IMR-90 (cell line): ENCODE measurements around the gene MECP2. TPM values are rescaled to one million over a fixed set of nuclear protein-coding genes. Genes with fewer than 3 reads are reported as not detected.

Experiments used
- ATAC-seq: fragments of 200-7000 bp; cut with Tn5 transposase; 2 replicates; pipeline ENCODE4 v1.9.1; 2020; ENCODE audit warnings: low read depth, mild to moderate bottlenecking, moderate library complexity
- BruUV-seq: library from RNA; stranded (reverse); fragments of 400-500 nt; replicated peaks from 2 replicates; lab custom pipeline; 2021; lab: Mats Ljungman, UMichigan
- CTCF ChIA-PET: fragments of 300-600 bp; formaldehyde crosslinking; extraction: SDS; loops from one replicate; lab custom pipeline; 2021; ENCODE audit warnings: antibody characterized with exemption; lab: Yijun Ruan, JAX
- POLR2A ChIA-PET: fragments of 300-600 bp; sonication (Branson Sonifier 250); formaldehyde crosslinking; loops from one replicate; lab custom pipeline; 2022; ENCODE audit warnings: antibody characterized with exemption; ENCODE audit not compliant: unreplicated experiment; lab: Charles Lee
- DNase-seq: peaks from one replicate; pipeline ENCODE4 v3.0.0; 2013
- H2AFZ ChIP-seq: replicated peaks from 2 replicates; pipeline ENCODE3; 2013; ENCODE audit warnings: low read length, mild to moderate bottlenecking; ENCODE audit not compliant: poor library complexity
- H2AK5ac ChIP-seq: 2 replicates; pipeline ENCODE4 v1.6.1; 2013; ENCODE audit warnings: low read depth, low read length, inconsistent platforms
- H2AK9ac ChIP-seq: replicated peaks from 2 replicates; pipeline ENCODE3; 2013; ENCODE audit warnings: mild to moderate bottlenecking, low read depth, low read length, moderate library complexity; ENCODE audit not compliant: poor library complexity
- H2BK120ac ChIP-seq: 2 replicates; pipeline ENCODE4 v1.6.1; 2013; ENCODE audit warnings: low read depth, low read length, inconsistent platforms
- H2BK15ac ChIP-seq: 3 replicates; pipeline ENCODE4 v1.6.1; 2013; ENCODE audit warnings: low read depth, low read length, inconsistent platforms
- H2BK20ac ChIP-seq: 2 replicates; pipeline ENCODE4 v1.6.1; 2013; ENCODE audit warnings: low read depth, mild to moderate bottlenecking, inconsistent platforms, low read length, moderate library complexity
- H2BK5ac ChIP-seq: 2 replicates; pipeline ENCODE4 v1.6.1; 2013; ENCODE audit warnings: mild to moderate bottlenecking, low read depth, low read length, inconsistent platforms; ENCODE audit not compliant: poor library complexity, severe bottlenecking
- H3K14ac ChIP-seq: replicated peaks from 2 replicates; pipeline ENCODE4 v1.6.1; 2013; ENCODE audit warnings: low read depth, low read length, inconsistent platforms
- H3K18ac ChIP-seq: 2 replicates; pipeline ENCODE4 v1.6.1; 2013; ENCODE audit warnings: low read depth, low read length, control low read depth
- H3K23ac ChIP-seq: 2 replicates; pipeline ENCODE4 v1.6.1; 2013; ENCODE audit warnings: low read depth, low read length, inconsistent platforms
- H3K27ac ChIP-seq: 2 replicates; pipeline ENCODE4 v1.5.1; 2013; ENCODE audit warnings: mild to moderate bottlenecking, control low read depth, low read length; ENCODE audit not compliant: insufficient read depth
- H3K27me3 ChIP-seq: 2 replicates; pipeline ENCODE4 v1.6.1; 2013; ENCODE audit warnings: low read length; ENCODE audit not compliant: control insufficient read depth, insufficient read depth
- H3K36me3 ChIP-seq: 2 replicates; pipeline ENCODE4 v1.6.1; 2013; ENCODE audit warnings: low read length, mixed read lengths; ENCODE audit not compliant: control insufficient read depth, insufficient read depth
- H3K4ac ChIP-seq: 2 replicates; pipeline ENCODE4 v1.6.1; 2013; ENCODE audit warnings: low read depth, low read length, inconsistent platforms
- H3K4me1 ChIP-seq: 2 replicates; pipeline ENCODE4 v1.6.1; 2013; ENCODE audit warnings: low read length, mixed read lengths; ENCODE audit not compliant: control insufficient read depth, insufficient read depth
- H3K4me2 ChIP-seq: 2 replicates; pipeline ENCODE4 v1.6.1; 2013; ENCODE audit warnings: low read depth, mild to moderate bottlenecking, control low read depth, low read length, moderate library complexity
- H3K4me3 ChIP-seq: 2 replicates; pipeline ENCODE4 v1.5.1; 2013; ENCODE audit warnings: low read depth, mild to moderate bottlenecking, control low read depth, low read length, moderate library complexity; ENCODE audit not compliant: insufficient read depth
- H3K56ac ChIP-seq: 2 replicates; pipeline ENCODE4 v1.6.1; 2013; ENCODE audit warnings: low read length, inconsistent platforms; ENCODE audit not compliant: insufficient read depth; ENCODE audit errors: extremely low read depth
- H3K79me1 ChIP-seq, 2 experiments: 2 replicates each; pipeline ENCODE4 v1.6.1; 2013; ENCODE audit warnings: low read length in 2 of 2, inconsistent platforms in 1 of 2, low read depth in 1 of 2
- H3K9ac ChIP-seq: 2 replicates; pipeline ENCODE4 v1.6.1; 2013; ENCODE audit warnings: low read depth, low read length, control low read depth
- H3K9me1 ChIP-seq: 2 replicates; pipeline ENCODE4 v1.6.1; 2013; ENCODE audit warnings: low read length, inconsistent platforms; ENCODE audit not compliant: insufficient read depth
- H3K9me3 ChIP-seq: 2 replicates; pipeline ENCODE4 v1.6.1; 2013; ENCODE audit warnings: low read length; ENCODE audit not compliant: control insufficient read depth, insufficient read depth
- H4K20me1 ChIP-seq: 2 replicates; pipeline ENCODE4 v1.6.1; 2013; ENCODE audit warnings: low read length, inconsistent platforms; ENCODE audit not compliant: insufficient read depth
- H4K5ac ChIP-seq: 2 replicates; pipeline ENCODE4 v1.6.1; 2013; ENCODE audit warnings: mild to moderate bottlenecking, low read depth, low read length, control low read depth
- H4K8ac ChIP-seq, 2 experiments: 2 replicates each; pipeline ENCODE4 v1.6.1; 2013; ENCODE audit warnings: low read depth in 2 of 2, low read length in 2 of 2, control low read depth in 1 of 2, inconsistent platforms in 1 of 2
- H4K91ac ChIP-seq: 2 replicates; pipeline ENCODE4 v1.6.1; 2013; ENCODE audit warnings: low read depth, low read length, inconsistent platforms; ENCODE audit not compliant: insufficient read depth
- ELK1 ChIP-seq: fragments of 150-350 bp; IDR thresholded peaks from 2 replicates; pipeline ENCODE4 v1.6.1; 2016; ENCODE audit warnings: low read depth, mild to moderate bottlenecking, low read length, moderate library complexity, borderline replicate concordance
- RFX5 ChIP-seq: IDR thresholded peaks from 2 replicates; pipeline ENCODE4 v1.8.0; 2012; ENCODE audit warnings: low read depth, mild to moderate bottlenecking, low read length, moderate library complexity
- USF2 ChIP-seq: fragments of 150-350 bp; IDR thresholded peaks from 2 replicates; pipeline ENCODE4 v1.6.1; 2017; ENCODE audit warnings: mild to moderate bottlenecking, antibody characterized with exemption, low read length, low read depth
- WGBS, 2 experiments: methylation state at CpG; one replicate each; pipeline versions ENCODE4 v1.1.5 to v1.1.7; 2013; ENCODE audit warnings: missing lambda C conversion rate in 2 of 2; ENCODE audit not compliant: insufficient read length in 1 of 2; ENCODE audit errors: extremely low coverage in 2 of 2; 5-methylcytosine and 5-hydroxymethylcytosine counted together
- dilution Hi-C: fragments of 300-500 bp; cut with HindIII; formaldehyde crosslinking; loops from one replicate; pipeline ENCODE4 v1.14.3; 2018; ENCODE audit warnings: low sequenced_read_pairs; ENCODE audit not compliant: unreplicated experiment
- in situ Hi-C: fragments of 300-500 bp; cut with MboI; formaldehyde crosslinking; loops from 3 replicates; pipeline ENCODE4 v1.14.3; 2019; ENCODE audit warnings: low sequenced_read_pairs, inconsistent platforms, mixed read lengths
- intact Hi-C: fragments of 100-400 bp; cut with micrococcal nuclease; formaldehyde crosslinking; loops from 2 replicates; pipeline ENCODE4 v1.10.0; 2022
- polyA plus RNA-seq, 3 experiments: library from polyadenylated mRNA; depleted of rRNA; stranded (reverse); fragments of >200 nt; gene quantifications; 2 replicates each; pipeline ENCODE4 v1.2.3, GENCODE V29; 2012; ENCODE audit warnings: low replicate concordance in 1 of 3
- total RNA-seq: library from RNA; depleted of rRNA; stranded (reverse); fragments of >200 nt; gene quantifications from 2 replicates; pipeline ENCODE4 v1.2.3, GENCODE V29; 2012

Gene MECP2
- total and polyA plus RNA-seq, 2 of the 4 experiments (the other 2 are of a cell fraction): 8.4 to 10.1 TPM

GRCh38 chrX:154008521-154008920 lies 89.0 kb downstream of the MECP2 start:
- Histone ChIP-seq H2BK15ac (no peak overlapping the region), H3K27me3 (no peaks in the 10 kb centered on the region), H3K9me1 (no peaks in the 10 kb centered on the region), H4K8ac (no peak overlapping the region), H3K56ac (no peak overlapping the region), H3K4ac (no peak overlapping the region), H3K9me3 (no peaks in the 10 kb centered on the region), H3K4me1 (no peaks in the 10 kb centered on the region), H3K4me3 (no peak overlapping the region), H4K20me1 (no peaks in the 10 kb centered on the region), H3K23ac (no peak overlapping the region), H2BK120ac (no peak overlapping the region), H4K91ac (no peak overlapping the region), H3K27ac (no peak overlapping the region), H2BK5ac (no peak overlapping the region), H3K18ac (no peak overlapping the region), H3K36me3 (peaks cover 1% of the 10 kb centered on the region), H3K9ac (no peak overlapping the region), H2AK9ac (no peak overlapping the region), H4K5ac (no peak overlapping the region), H3K14ac (no peak overlapping the region), H3K79me1 (no peaks in the 10 kb centered on the region; a peak in 1 of 4 replicates), H2BK20ac (no peak overlapping the region), H3K4me2 (no peak overlapping the region), H2AK5ac (no peak overlapping the region), H2AFZ (no peak overlapping the region)
- dilution Hi-C loops (no loop called here), intact Hi-C loops (no loop called here), in situ Hi-C loops (no loop called here)
- ATAC-seq: no peak
- CTCF ChIA-PET: no interaction called here
- no TSS peak for BruUV-seq
- DNase-seq: no peak
- WGBS, 2 experiments: no CpG with 5 or more reads among the region's 4 CpGs
- POLR2A ChIA-PET: no interaction called here
- TF ChIP-seq RFX5: no peak
- TF ChIP-seq USF2: no peak
- no peak for TF ChIP-seq ELK1
